ENCODE data around the gene FOXB1.

- TF ChIP-seq CTCF (IDR thresholded peaks at IDR 0.05) (no peak), EZH2 (IDR thresholded peaks at IDR 0.05) (no peak), EZH2phosphoT487 (IDR thresholded peaks at IDR 0.05) (no peak)
These were observed 5.0 kb upstream of the FOXB1 start for GRCh38 chr15:59998950-59999611.

All from neural progenitor cell (in vitro differentiated cells).